ENCODE results near the gene P4HA2. TPM values are rescaled to one million over a fixed set of nuclear protein-coding genes. Genes with fewer than 3 reads are reported as not detected.
A peak's percentile ranks its signal among the peaks of the same experiment; 100 is the strongest.

The P4HA2 gene
- total and polyA plus RNA-seq, 9 of the 15 experiments (the other 6 are each of a cell fraction or from before 2014, with no cell fraction given), result 9.6 to 50.0 (median 12.7) TPM

- no peaks in the 10 kb centered on the region for H3K9me3 ChIP-seq (replicated peaks; ENCODE audit: control insufficient read depth, insufficient read depth, low read depth, low read length)
- no peak overlapping the region for H3K4me2 ChIP-seq (ENCODE audit: insufficient read depth, low read length)
- no peak overlapping the region for H2AFZ ChIP-seq (ENCODE audit: low read depth, low read length)
- in situ Hi-C loops (cut with MboI) (no loop called here), intact Hi-C loops (cut with micrococcal nuclease) (no loop called here)
- H4K20me1 ChIP-seq (replicated peaks; ENCODE audit: control insufficient read depth, insufficient read depth, low read length), result no peaks in the 10 kb centered on the region
- no peak overlapping the region; the same call in 2 of the 3 replicates for H3K27ac ChIP-seq (ENCODE audit: extremely low read depth, low read depth, low read length)
- peaks cover 6% of the 10 kb centered on the region; the same call in 1 of the 3 replicates for H3K79me2 ChIP-seq (ENCODE audit: control insufficient read depth, insufficient read depth, low read length)
- peaks cover 24 to 38% of the 10 kb centered on the region in 2 experiments; a peak in 4 of 5 replicates for H3K4me1 ChIP-seq (replicated peaks in 1 of 2; ENCODE audit: control insufficient read depth in 2 of 2, insufficient read depth in 2 of 2, low read length in 2 of 2)
- H3K9me1 ChIP-seq (ENCODE audit: control insufficient read depth, insufficient read depth, low read length), result no peaks in the 10 kb centered on the region
- DNase-seq (ENCODE audit: extremely low read depth in 1 of 4, low spot score in 3 of 4), result no peak
- no peak overlapping the region for H3K4me3 ChIP-seq
- no peak for ATAC-seq
- no peak for FAIRE-seq
- no TSS peak for BruUV-seq (replicated peaks)
- ChIA-PET CTCF (ENCODE audit: low intra/inter-chr PET ratio) (no interaction called here), POLR2A (interaction anchor here (0.6 to 1.7 kb wide), 5 partner anchors 13 to 197 kb away, joined by 3 to 7 read pairs (median 3); partner anchors contain the start of gene SLC22A4)
- peaks cover 21% of the 10 kb centered on the region; the same call in 2 of the 3 replicates for H3K36me3 ChIP-seq (ENCODE audit: control insufficient read depth, insufficient read depth, low read length)
- no peak overlapping the region for H3K9ac ChIP-seq (ENCODE audit: insufficient read depth in 1 of 2, low read depth in 2 of 2, low read length in 2 of 2)
- no peaks in the 10 kb centered on the region for H3K27me3 ChIP-seq (ENCODE audit: control insufficient read depth in 2 of 2, insufficient read depth in 2 of 2, low read length in 2 of 2)
- WGBS (ENCODE audit: insufficient coverage, low coverage, missing lambda C conversion rate), result 54% methylated on average over 7 of the region's 8 CpGs
- no peak for TF ChIP-seq SRSF3 (IDR thresholded peaks at IDR 0.05; ENCODE audit: insufficient read depth, low read length)
- TF ChIP-seq ELF4 (CRISPR knock-in tag; IDR thresholded peaks at IDR 0.05), result no peak
- TF ChIP-seq ZFP36 (IDR thresholded peaks at IDR 0.05; ENCODE audit: low read depth, low read length, partially characterized antibody), result no peak
- no peak for TF ChIP-seq STAT5A (IDR thresholded peaks at IDR 0.05; ENCODE audit: borderline replicate concordance, low read length)
- 0 out of 4 replicates have a peak, but pooled peaks of 1 of the 2 experiments have one; percentile 23 for TF ChIP-seq NRF1 (conservative IDR thresholded peaks at IDR 0.05 in 1 of 2, IDR thresholded peaks at IDR 0.05 in 1 of 2)
- no peak for TF ChIP-seq REST (IDR thresholded peaks at IDR 0.05; ENCODE audit: borderline replicate concordance)
- no peak for TF ChIP-seq REST (CRISPR knock-in tag; IDR thresholded peaks at IDR 0.05; ENCODE audit: low read depth)
- no peak for TF ChIP-seq MNT (conservative IDR thresholded peaks at IDR 0.05)
Measured at GRCh38 chr5:132265336-132266030, 37.8 kb upstream of the P4HA2 start.

Data from K562 (cell line).